HepG2 (cell line): Measurements from ENCODE around the gene POLR3E. TPM values are rescaled to one million over a fixed set of nuclear protein-coding genes. Genes with fewer than 3 reads are reported as not detected.

Experiments used
- ATAC-seq: fragments of 200-7000 bp; cut with Tn5 transposase; 3 replicates; pipeline ENCODE4 v1.9.1; 2020; ENCODE audit warnings: mild to moderate bottlenecking, moderate library complexity
- BruUV-seq: library from RNA; stranded (reverse); fragments of 400-500 nt; replicated peaks from 2 replicates; lab custom pipeline; 2021; lab: Mats Ljungman, UMichigan
- CTCF ChIA-PET: fragments of 300-600 bp; formaldehyde crosslinking; extraction: SDS; loops from one replicate; lab custom pipeline; 2021; ENCODE audit warnings: low total read pairs, inconsistent platforms, low intra/inter-chr PET ratio; lab: Yijun Ruan, JAX
- POLR2A ChIA-PET: fragments of 350-600 bp; sonication (Branson Sonifier 250); formaldehyde crosslinking; loops from one replicate; lab custom pipeline; 2020; ENCODE audit warnings: antibody characterized with exemption, inconsistent platforms; lab: Yijun Ruan, JAX
- DNase-seq: peaks from one replicate; pipeline ENCODE4 v3.0.0-alpha.2; 2015; ENCODE audit warnings: low spot score
- FAIRE-seq: peaks from 3 replicates; lab custom pipeline; 2011; peaks lifted over from hg19 to GRCh38; lab: Jason Lieb, UNC
- H2AFZ ChIP-seq: one replicate; pipeline ENCODE4 v1.6.1; 2011; ENCODE audit warnings: low read length, inconsistent platforms
- H3K27ac ChIP-seq: fragments of 300-600 bp; 3 replicates; pipeline ENCODE4 v1.8.0; 2011; ENCODE audit warnings: mixed run types, mild to moderate bottlenecking, mixed read lengths, low read length, inconsistent platforms; ENCODE audit not compliant: insufficient read depth; ENCODE audit errors: extremely low read length
- H3K27me3 ChIP-seq, 2 experiments: fragments of 200-600 bp in 1 of 2; 2 replicates in 1 of 2; 3 replicates in 1 of 2; pipeline versions ENCODE4 v1.6.0 to v1.8.0; 2011; ENCODE audit warnings: low read length in 2 of 2, mild to moderate bottlenecking in 2 of 2, moderate library complexity in 2 of 2, inconsistent platforms in 1 of 2; ENCODE audit not compliant: insufficient read depth in 2 of 2, control insufficient read depth in 1 of 2
- H3K36me3 ChIP-seq, 2 experiments: fragments of 200-600 bp in 1 of 2; replicated peaks in 1 of 2; 2 replicates in 1 of 2; 3 replicates in 1 of 2; pipeline versions ENCODE4 v1.5.1 to v1.8.0; 2011; ENCODE audit warnings: low read length in 2 of 2, inconsistent platforms in 1 of 2; ENCODE audit not compliant: insufficient read depth in 2 of 2, control insufficient read depth in 1 of 2
- H3K4me1 ChIP-seq: 2 replicates; pipeline ENCODE4 v1.5.1; 2012; ENCODE audit warnings: low read length, inconsistent platforms; ENCODE audit not compliant: insufficient read depth
- H3K4me2 ChIP-seq: 2 replicates; pipeline ENCODE4 v1.6.0; 2011; ENCODE audit warnings: low read depth, low read length, inconsistent platforms
- H3K4me3 ChIP-seq, 3 experiments: fragments of 200-600 bp in 1 of 3; sonication (generic), shearing (Covaris generic) in 1 of 3; replicated peaks in 1 of 3; 2 replicates each; pipeline ENCODE4 v1.5.1; 2011 to 2016; ENCODE audit warnings: low read length in 3 of 3, inconsistent platforms in 2 of 3, low read depth in 2 of 3, mild to moderate bottlenecking in 2 of 3, control low read depth in 1 of 3, mixed read lengths in 1 of 3; ENCODE audit not compliant: insufficient read depth in 1 of 3
- H3K79me2 ChIP-seq: one replicate; pipeline ENCODE4 v1.6.1; 2011; ENCODE audit warnings: low read length, inconsistent platforms; ENCODE audit not compliant: insufficient read depth
- H3K9ac ChIP-seq: 2 replicates; pipeline ENCODE4 v1.6.0; 2011; ENCODE audit warnings: mild to moderate bottlenecking, low read depth, low read length, inconsistent platforms; ENCODE audit not compliant: insufficient read depth
- H3K9me3 ChIP-seq: 2 replicates; pipeline ENCODE4 v1.5.1; 2012; ENCODE audit warnings: mild to moderate bottlenecking, low read length
- H4K20me1 ChIP-seq: 2 replicates; pipeline ENCODE4 v1.6.0; 2011; ENCODE audit warnings: inconsistent platforms, mild to moderate bottlenecking, low read length, moderate library complexity; ENCODE audit not compliant: insufficient read depth
- ATF1 ChIP-seq: IDR thresholded peaks from 2 replicates; pipeline ENCODE4 v1.6.1; 2016; ENCODE audit warnings: mild to moderate bottlenecking, control low read depth
- BCL3 ChIP-seq: sonication (generic); formaldehyde crosslinking; IDR thresholded peaks from 2 replicates; pipeline ENCODE4 v1.5.1; 2020; ENCODE audit warnings: mild to moderate bottlenecking, missing genetic modification reagents, moderate library complexity
- GATAD1 ChIP-seq: IDR thresholded peaks from 2 replicates; pipeline ENCODE4 v1.6.1; 2016; ENCODE audit warnings: missing genetic modification reagents, missing compliant biosample characterization
- NFKBIZ ChIP-seq: IDR thresholded peaks from 2 replicates; pipeline ENCODE4 v1.6.1; 2018; ENCODE audit warnings: missing genetic modification reagents, missing compliant biosample characterization
- PATZ1 ChIP-seq: sonication (generic); formaldehyde crosslinking; IDR thresholded peaks from 2 replicates; pipeline ENCODE4 v1.4.0; 2020; ENCODE audit warnings: missing genetic modification reagents
- POLR2G ChIP-seq: fragments of 200-400 bp; formaldehyde crosslinking; IDR thresholded peaks from 2 replicates; pipeline ENCODE4 v1.6.1; 2018; ENCODE audit warnings: mild to moderate bottlenecking, low read depth, low read length, moderate library complexity
- RARA ChIP-seq: IDR thresholded peaks from 2 replicates; pipeline ENCODE4 v1.6.1; 2016; ENCODE audit warnings: missing genetic modification reagents, missing compliant biosample characterization
- RBM22 ChIP-seq: fragments of 200-400 bp; formaldehyde crosslinking; optimal IDR thresholded peaks from 2 replicates; pipeline ENCODE3; 2017; ENCODE audit warnings: mild to moderate bottlenecking, low read length, moderate library complexity
- SMARCE1 ChIP-seq: fragments of 450-650 bp; IDR thresholded peaks from 2 replicates; pipeline ENCODE4 v1.6.1; 2017; ENCODE audit warnings: borderline replicate concordance
- TBX3 ChIP-seq: fragments of 450-650 bp; IDR thresholded peaks from 2 replicates; pipeline ENCODE4 v1.6.1; 2017; ENCODE audit warnings: antibody characterized with exemption, mild to moderate bottlenecking, inconsistent platforms, borderline replicate concordance
- WGBS: methylation state at CpG from one replicate; pipeline ENCODE4 v1.1.6; 2017; ENCODE audit warnings: low lambda C conversion rate; 5-methylcytosine and 5-hydroxymethylcytosine counted together
- in situ Hi-C: cut with HindIII; loops from 2 replicates; pipeline ENCODE4 v1.10.0; 2017; ENCODE audit warnings: low pct_unique_long_range_greater_than_20kb; ENCODE audit not compliant: extremely low pct_ligation_motif_present
- intact Hi-C: fragments of 100-400 bp; cut with micrococcal nuclease; formaldehyde crosslinking; loops from one replicate; pipeline ENCODE4 v1.10.0; 2022; ENCODE audit not compliant: unreplicated experiment
- polyA plus RNA-seq, 8 experiments: library from polyadenylated mRNA; depleted of rRNA in 3 of 8; stranded (reverse) in 7 of 8; unstranded in 1 of 8; fragments of >200 nt; fragmentation: Illumina TruSeq in 4 of 8; extraction: Trizol in 4 of 8; gene quantifications; 2 replicates each; pipeline versions ENCODE4 v1.2.1 to v1.2.3, GENCODE V29; 2011 to 2016; ENCODE audit warnings: low read depth in 4 of 8, missing spikeins in 1 of 8, mixed read lengths in 1 of 8; ENCODE audit not compliant: insufficient read depth in 1 of 8
- total RNA-seq, 5 experiments: library from RNA; depleted of rRNA; stranded (reverse); fragments of >200 nt; fragmentation: Illumina TruSeq; extraction: Trizol; gene quantifications; 2 replicates each; pipeline ENCODE4 v1.2.3, GENCODE V29; 2016; ENCODE audit warnings: low read depth in 1 of 5

The POLR3E gene
- total and polyA plus RNA-seq, 2 of the 13 experiments (the other 11 are each of a cell fraction or from before 2014, with no cell fraction given) = 135 to 262 TPM

GRCh38 chr16:22326369-22326652 lies 29.1 kb downstream of the POLR3E start:
- H3K9ac ChIP-seq = no peak overlapping the region
- no peak overlapping the region for H3K4me2 ChIP-seq
- in situ Hi-C loops (loop anchor here (25.0 kb wide), 2 partner anchors 764 to 1164 kb away; partner anchors contain the start of genes DNAH3 and LDAF1), intact Hi-C loops (no loop called here)
- no peak overlapping the region for H3K27ac ChIP-seq
- no peak for FAIRE-seq
- H3K4me1 ChIP-seq = no peaks in the 10 kb centered on the region
- no peaks in the 10 kb centered on the region for H3K27me3 ChIP-seq
- H4K20me1 ChIP-seq = peaks cover 21% of the 10 kb centered on the region; the same call in 1 of the 2 replicates
- TF ChIP-seq NFKBIZ (CRISPR knock-in tag) (no peak), SMARCE1 (no peak), GATAD1 (CRISPR knock-in tag) (no peak), POLR2G (0 out of 2 replicates have a peak, but pooled peaks have one; percentile 1), TBX3 (no peak), ATF1 (CRISPR knock-in tag) (no peak), RARA (no peak), RBM22 (peak; percentile 80), PATZ1 (CRISPR knock-in tag) (no peak), BCL3 (CRISPR knock-in tag) (no peak)
- no peak overlapping the region for H2AFZ ChIP-seq
- WGBS = 91% methylated on average over 4 of the region's 4 CpGs
- ATAC-seq = no peak
- peaks cover 75 to 98% of the 10 kb centered on the region in 2 experiments for H3K36me3 ChIP-seq
- H3K79me2 ChIP-seq = peaks cover 11% of the 10 kb centered on the region
- no peak for DNase-seq
- POLR2A ChIA-PET = interaction anchor here (1.4 kb wide), 1 partner anchor 27 kb away, joined by 3 read pairs; no protein-coding TSS in a partner anchor
- no peaks in the 10 kb centered on the region for H3K9me3 ChIP-seq
- CTCF ChIA-PET = no interaction called here
- no peak overlapping the region for H3K4me3 ChIP-seq
- no TSS peak for BruUV-seq
